Effector CD8-positive, alpha-beta T cell (primary cell): ENCODE measurements around the gene C17orf113.
A peak's percentile ranks its signal among the peaks of the same experiment; 100 is the strongest.

Source experiments
- DNase-seq: peaks from one replicate; lab custom pipeline; 2025; lab: John Stamatoyannopoulos, UW
- total RNA-seq, 4 experiments: gene quantifications; one replicate each; lab custom pipeline; 2026; lab: John Stamatoyannopoulos, UW

C17orf113 gene
- total RNA-seq = 0.18 to 1.1 (median 0.66) reads per million in 4 experiments

DNA sequence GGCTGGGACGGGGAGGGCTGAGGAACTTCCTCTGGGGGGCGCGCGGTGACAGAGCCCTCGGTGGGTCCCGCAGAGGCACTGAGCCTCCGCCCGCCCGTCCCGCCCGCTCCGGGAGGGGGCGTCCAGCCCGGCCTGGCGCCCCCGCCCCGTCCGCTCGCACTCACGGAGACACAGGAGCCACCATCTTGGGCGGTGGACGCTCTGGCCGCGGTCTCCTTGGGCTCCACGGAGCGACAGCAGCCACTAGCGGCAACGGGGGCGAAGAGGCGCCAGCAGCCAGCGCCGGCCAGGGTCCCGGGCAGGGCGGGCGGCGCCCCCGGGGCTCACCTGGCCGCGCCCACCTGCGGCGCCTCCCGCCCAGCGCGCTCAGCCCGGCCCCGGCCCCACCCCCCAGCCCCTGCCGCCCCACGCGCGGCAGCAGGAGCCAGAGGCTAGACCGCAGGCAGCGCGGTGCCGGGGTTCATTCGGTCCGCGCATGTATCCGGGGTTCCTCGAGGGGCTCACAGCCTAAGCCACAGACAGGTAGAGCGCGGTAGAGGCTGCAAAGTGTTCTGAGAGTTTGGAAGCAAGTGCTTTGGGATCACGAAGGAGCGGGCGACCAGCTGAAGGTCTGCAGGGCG lies at the start of gene C17orf113:
Gene C17orf113, minus strand, starts transcription at position 209 of the 620 bp plus-strand sequence. CDS start 7,225 bp downstream, outside the sequence.
- DNase-seq = peak; percentile 49

DNA sequence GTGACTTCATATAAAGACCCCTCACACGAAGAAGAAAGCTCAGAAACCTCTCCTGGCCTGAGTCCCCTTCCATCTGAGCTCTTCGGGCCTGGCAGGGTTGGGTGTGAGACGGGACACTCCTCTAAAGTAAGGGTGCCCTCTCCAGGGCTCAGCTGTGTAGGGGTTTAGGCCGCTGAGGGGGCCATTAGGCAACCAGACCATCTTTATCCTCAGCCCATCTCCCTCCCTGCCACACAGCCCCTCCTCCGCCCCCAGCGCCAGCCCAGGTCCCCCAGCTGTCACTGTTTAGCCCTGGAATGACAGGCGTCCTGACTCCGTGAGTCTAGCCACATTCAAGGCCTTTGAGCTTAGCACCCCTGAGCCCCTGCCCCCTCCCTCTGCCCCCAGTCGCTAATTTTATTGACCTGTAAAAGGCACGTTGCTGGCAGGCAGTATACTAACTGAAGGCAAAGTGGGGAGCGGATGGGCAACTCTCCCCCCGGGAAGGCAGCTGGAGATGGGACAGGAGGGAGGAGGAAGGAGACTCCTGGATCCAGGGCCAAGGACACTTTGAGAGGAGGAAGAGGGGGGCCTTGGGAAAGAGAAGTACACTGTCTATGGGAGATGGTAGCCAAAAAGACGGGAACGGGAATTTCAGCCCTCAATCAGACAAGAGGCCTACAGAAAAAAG lies 48.5 kb upstream of the C17orf113 start:
- no peak for DNase-seq

DNA sequence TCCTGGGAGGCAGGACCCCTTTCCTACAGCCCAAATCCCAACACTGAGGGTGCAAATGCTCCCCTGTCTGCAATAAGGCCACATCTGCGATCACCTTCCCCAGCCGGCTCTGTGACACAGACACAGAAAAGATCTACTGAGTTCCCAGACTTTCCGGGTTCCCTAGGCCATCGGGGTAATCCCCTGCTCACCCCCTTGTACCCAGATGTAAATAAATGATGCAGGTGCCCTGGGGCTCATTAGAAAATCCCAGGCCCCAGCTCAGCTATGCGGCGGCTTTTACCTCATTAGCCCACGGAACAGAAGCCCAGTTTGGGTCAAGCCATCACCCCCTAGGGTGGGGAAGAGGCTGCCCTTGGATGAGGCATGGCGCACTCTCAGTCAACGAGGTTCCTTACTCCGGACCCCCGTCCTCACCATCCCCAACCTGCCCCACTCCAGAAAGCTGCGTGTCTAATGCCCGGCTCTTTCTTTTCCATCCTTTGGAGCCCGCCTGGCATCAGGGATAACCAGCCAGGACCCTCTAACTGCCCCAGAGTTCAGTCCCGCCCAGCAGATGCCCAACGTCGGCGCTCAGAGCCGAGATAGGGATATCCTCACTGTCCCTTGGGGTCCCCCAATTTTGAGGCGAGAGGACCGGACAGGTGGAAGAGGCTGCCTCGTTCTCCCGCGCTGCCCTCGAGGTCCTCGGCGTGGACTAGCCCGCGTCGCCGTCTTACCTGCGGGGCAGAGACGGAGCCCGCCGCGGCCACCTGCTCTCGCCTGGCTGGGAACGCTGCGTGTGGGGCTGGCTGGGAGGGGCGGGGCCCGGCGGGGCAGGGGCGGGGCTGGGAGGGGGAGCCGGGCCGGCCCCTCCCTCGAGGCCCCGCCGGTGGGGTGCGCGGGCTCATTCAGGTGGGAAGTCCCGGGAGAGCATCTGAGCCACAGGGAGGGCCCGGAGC lies 47.6 kb upstream of the C17orf113 start, which contains the start of gene ZNF385C:
Gene ZNF385C, minus strand, starts transcription at position 783 of the 941 bp plus-strand sequence. CDS start 35,417 bp downstream, outside the sequence.
- peak; percentile 56 for DNase-seq

GRCh38 chr17:42096360-42097111 lies 46.1 kb upstream of the C17orf113 start:
- no peak for DNase-seq

GRCh38 chr17:42094375-42095069 lies 44.1 kb upstream of the C17orf113 start:
- no peak for DNase-seq

DNA sequence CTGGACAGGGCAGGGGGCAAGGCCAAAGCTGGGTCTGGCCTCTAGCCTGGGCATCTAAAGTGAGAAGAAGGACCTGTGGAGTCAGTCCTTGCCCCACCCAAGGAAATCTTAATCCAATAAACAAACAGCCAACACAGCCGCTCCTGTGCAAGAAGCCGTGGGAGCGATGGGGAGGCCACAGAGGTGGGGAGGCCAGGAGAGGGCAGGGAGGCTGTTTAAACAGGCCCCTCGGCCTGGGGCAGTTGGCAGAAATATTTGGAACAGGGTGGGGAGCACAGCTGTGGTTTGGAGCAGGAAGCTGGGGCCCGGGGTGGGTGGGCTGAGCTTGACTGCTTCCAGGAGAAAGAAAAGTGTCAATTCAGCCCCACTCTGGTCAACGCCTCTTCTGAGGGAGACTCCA lies 42.5 kb upstream of the C17orf113 start:
- DNase-seq = no peak

DNA sequence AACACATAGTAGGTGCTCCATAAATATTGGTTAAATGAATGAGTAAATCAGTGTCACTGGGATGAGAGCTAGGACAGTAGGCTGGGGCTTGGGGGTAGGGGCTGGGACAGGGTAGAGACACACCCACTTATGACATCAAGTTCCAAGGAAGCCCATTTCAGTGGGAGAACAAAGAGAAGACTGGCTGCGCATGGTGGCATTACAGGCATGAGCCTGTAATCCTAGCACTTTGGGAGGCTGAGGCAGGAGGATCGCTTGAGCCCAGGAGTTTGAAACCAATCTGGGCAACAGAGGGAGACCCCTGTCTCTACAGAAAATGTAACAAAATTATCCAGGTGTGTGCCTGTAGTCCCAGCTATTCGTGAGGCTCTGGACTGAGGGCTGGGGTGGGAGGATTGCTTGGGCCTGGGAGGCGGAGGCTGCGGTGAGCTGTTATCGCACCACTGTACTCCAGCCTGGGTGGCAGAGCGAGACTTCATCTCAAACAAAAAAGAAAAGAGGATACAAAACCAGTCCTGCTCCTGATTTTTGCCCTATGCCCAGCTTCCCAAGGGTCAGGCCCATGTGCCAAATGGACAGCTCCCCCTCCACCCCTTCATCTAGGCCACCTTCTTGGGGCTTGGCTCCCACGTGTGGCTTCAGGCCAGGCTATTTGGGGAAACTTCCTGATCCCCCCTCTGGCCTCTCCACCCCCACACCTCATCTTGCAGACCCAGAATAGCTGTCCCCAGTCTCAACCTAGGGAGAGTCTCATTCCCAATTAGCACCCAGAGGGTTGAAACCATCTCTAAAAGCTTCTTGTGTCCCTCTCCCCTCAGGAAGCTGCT lies 40.8 kb upstream of the C17orf113 start:
- no peak for DNase-seq

GRCh38 chr17:42088736-42089135 lies 38.3 kb upstream of the C17orf113 start:
- DNase-seq = no peak

DNA sequence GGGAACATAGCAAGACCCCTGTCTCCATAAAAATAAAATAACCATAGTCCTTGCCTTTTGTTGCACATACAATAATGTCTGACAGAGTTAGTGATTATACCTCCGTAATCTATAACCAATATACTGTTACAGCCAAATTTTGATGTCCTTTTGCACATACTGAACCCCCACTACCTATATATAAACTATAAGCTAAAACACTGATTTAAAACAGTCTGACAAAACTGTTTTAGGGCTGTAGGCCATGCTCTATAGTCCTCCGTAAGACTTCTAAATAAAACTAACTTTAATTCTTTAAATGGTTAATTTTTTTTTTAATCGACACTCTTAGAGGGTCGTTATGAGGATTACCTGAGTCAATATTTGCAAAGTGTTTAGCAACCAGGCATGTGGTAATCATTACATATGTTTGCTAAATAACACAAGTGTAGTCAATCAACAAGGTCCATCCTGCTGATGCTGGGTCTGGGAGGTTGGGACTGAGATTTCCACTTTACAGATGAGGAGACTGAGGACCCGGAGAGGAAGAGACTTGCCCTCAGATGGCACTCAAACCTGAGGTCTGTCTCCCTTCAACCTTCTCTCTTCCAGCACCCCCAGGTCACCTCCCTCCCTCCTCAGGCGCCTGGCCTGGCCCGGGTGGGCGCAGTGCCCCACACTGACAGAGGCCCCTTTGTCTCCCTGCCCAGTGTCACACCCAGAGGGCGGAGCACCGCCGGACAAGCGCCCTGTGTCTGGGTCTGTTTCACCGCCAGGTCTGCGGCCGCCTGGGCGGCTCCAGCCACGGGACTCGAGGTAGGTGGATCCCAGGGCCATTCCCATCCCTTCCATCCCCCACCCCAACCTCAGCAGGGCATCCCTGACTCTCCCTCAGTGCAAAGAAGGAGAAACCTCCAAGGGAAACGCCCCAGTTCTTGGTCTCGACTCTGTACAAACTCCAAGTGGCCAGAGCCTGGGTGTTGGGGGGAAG lies 37.6 kb upstream of the C17orf113 start:
- DNase-seq = no peak

- DNase-seq = no peak
These were observed 36.8 kb upstream of the C17orf113 start for GRCh38 chr17:42087042-42087701.

- no peak for DNase-seq
These were observed 31.2 kb upstream of the C17orf113 start for GRCh38 chr17:42081516-42082129.

- DNase-seq = no peak
These were observed 29.1 kb upstream of the C17orf113 start for GRCh38 chr17:42079541-42079940.

GRCh38 chr17:42078396-42079043 lies 28.1 kb upstream of the C17orf113 start:
- DNase-seq = no peak

GRCh38 chr17:42077755-42078154 lies 27.4 kb upstream of the C17orf113 start:
- DNase-seq = no peak

DNA sequence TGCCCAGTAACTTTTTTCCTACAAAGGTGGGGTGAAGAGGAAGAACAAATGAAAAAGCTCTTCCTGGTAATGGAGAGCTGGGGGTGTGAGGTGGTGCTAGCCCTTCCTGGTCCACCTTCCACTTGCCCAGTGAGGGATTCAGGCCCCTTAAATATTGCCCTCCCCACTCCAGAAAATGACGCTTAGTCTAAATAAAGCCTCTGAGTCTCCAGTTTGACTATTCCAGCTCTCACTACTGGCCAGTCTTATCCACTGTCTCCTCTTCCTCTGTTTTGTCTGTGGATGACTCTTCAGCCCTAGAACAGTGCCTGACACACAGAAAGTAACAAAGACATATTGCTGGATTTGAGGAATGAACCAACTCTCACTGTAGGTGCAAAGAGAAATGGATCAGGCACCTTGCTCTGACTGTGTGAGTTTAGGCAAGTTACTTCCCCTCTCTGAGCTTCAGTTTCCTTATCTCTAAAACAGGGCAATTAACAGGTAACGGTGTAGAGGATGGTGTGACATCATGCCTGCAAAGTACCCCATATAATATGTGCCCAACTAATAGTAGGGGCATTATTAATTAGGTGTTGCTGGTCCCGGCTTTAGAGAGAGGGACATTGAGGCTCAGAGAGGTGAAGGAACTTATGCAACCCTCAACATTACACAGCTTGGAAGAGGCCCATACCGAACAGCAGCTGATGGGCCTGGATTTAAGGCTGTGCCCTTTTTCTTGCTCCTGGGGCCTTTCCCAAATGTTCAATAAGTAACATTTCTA lies 26.6 kb upstream of the C17orf113 start:
- DNase-seq = no peak

GRCh38 chr17:42075789-42076188 lies 25.4 kb upstream of the C17orf113 start:
- DNase-seq = no peak
